ENCODE measurements around the gene TMEM184A. TPM values are rescaled to one million over a fixed set of nuclear protein-coding genes. Genes with fewer than 3 reads are reported as not detected.

TMEM184A gene
- total and polyA plus RNA-seq, 2 of the 8 experiments (the other 6 are each of a cell fraction or from before 2014, with no cell fraction given), result 1.8 to 2.1 TPM

- no peaks in the 10 kb centered on the region for H3K9me3 ChIP-seq (ENCODE audit: insufficient read depth in 2 of 2, low read depth in 1 of 2, low read length in 1 of 2)
- no peaks in the 10 kb centered on the region for H3K36me3 ChIP-seq (ENCODE audit: control insufficient read depth in 2 of 4, insufficient read depth in 4 of 4, low read length in 3 of 4)
- no peak overlapping the region; the same call in 1 of the 2 replicates for H2BK15ac ChIP-seq (ENCODE audit: low read length)
- H2BK120ac ChIP-seq (replicated peaks; ENCODE audit: low read depth, low read length), result no peak overlapping the region
- WGBS, 2 experiments (ENCODE audit: extremely low coverage in 1 of 2, insufficient coverage in 1 of 2, insufficient read length in 1 of 2, insufficient replicate concordance in 2 of 2, low coverage in 1 of 2, low lambda C conversion rate in 2 of 2, missing lambda C conversion rate in 1 of 2), result 84% methylated on average over 17 of the region's 17 CpGs; no CpG with 5 or more reads in 1 of the 2 experiments
- H3K4me2 ChIP-seq (ENCODE audit: insufficient read depth in 1 of 2, low read depth in 2 of 2, low read length in 2 of 2), result no peak overlapping the region
- 0 out of 2 replicates have a peak overlapping the region, but pooled peaks have one; percentile 17 for H2BK12ac ChIP-seq (ENCODE audit: low read depth, low read length)
- H3K4me1 ChIP-seq (replicated peaks in 1 of 4; ENCODE audit: control insufficient read depth in 3 of 4, insufficient read depth in 4 of 4, low read length in 3 of 4), result peaks cover 0 to 11% (median 3%) of the 10 kb centered on the region in 4 experiments; a peak in 4 of 7 replicates
- H2AFZ ChIP-seq (ENCODE audit: low read length), result 0 out of 2 replicates have a peak overlapping the region, but pooled peaks have one; percentile 62
- H3K23me2 ChIP-seq (ENCODE audit: low read depth, low read length), result no peaks in the 10 kb centered on the region; the same call in 1 of the 2 replicates
- H4K20me1 ChIP-seq (replicated peaks in 1 of 2; ENCODE audit: control insufficient read depth in 1 of 2, insufficient read depth in 2 of 2, low read length in 2 of 2), result no peaks in the 10 kb centered on the region
- peak overlapping the region; percentile 3 for H4K91ac ChIP-seq (replicated peaks; ENCODE audit: insufficient read length, low read length)
- H3K14ac ChIP-seq (ENCODE audit: insufficient read length), result no peak overlapping the region
- no peak overlapping the region for H3K23ac ChIP-seq (ENCODE audit: insufficient read length)
- H3K27ac ChIP-seq (ENCODE audit: low read depth, low read length), result no peak overlapping the region
- H4K8ac ChIP-seq (ENCODE audit: extremely low read depth, insufficient read depth, low read length), result peak overlapping the region; percentile 69; the same call in 1 of the 2 replicates
- H2AK5ac ChIP-seq (ENCODE audit: low read depth, low read length), result no peak overlapping the region
- DNase-seq (ENCODE audit: low read depth in 1 of 2, low spot score in 2 of 2) (no peak), FAIRE-seq (no peak)
- H3K4ac ChIP-seq (replicated peaks; ENCODE audit: insufficient read length, low read depth, low read length), result no peak overlapping the region
- H3K56ac ChIP-seq (replicated peaks; ENCODE audit: insufficient read length, low read depth, low read length), result no peak overlapping the region
- peak overlapping the region; percentile 2; the same call in 1 of the 2 replicates for H3K18ac ChIP-seq (ENCODE audit: extremely low read depth, low read length)
- H3K9ac ChIP-seq (replicated peaks in 1 of 4; ENCODE audit: extremely low read depth in 1 of 4, low read depth in 3 of 4, low read length in 3 of 4), result no peak overlapping the region
- no peaks in the 10 kb centered on the region for H3K79me1 ChIP-seq (ENCODE audit: low read depth, low read length)
- H3K27me3 ChIP-seq (replicated peaks in 1 of 4; ENCODE audit: control insufficient read depth in 3 of 4, extremely low read depth in 1 of 4, insufficient read depth in 3 of 4, low read length in 3 of 4), result no peaks in the 10 kb centered on the region
- H2BK5ac ChIP-seq (ENCODE audit: low read depth, low read length), result no peak overlapping the region
- no peak overlapping the region for H3K4me3 ChIP-seq (ENCODE audit: extremely low read depth in 1 of 4, insufficient read depth in 2 of 4, low read depth in 3 of 4, low read length in 4 of 4)
- H4K5ac ChIP-seq (ENCODE audit: insufficient read length, low read depth, low read length), result no peak overlapping the region
- H3K79me2 ChIP-seq (ENCODE audit: control insufficient read depth in 1 of 2, insufficient read depth in 2 of 2, low read length in 2 of 2), result no peaks in the 10 kb centered on the region
- no peak overlapping the region for H2BK20ac ChIP-seq (ENCODE audit: low read length)
- POLR2A ChIA-PET (ENCODE audit: partially characterized antibody), result interaction anchor here (0.9 to 2.1 kb wide), 2 partner anchors 9 to 11 kb away, joined by 5 read pairs; no protein-coding TSS in a partner anchor
- CTCF ChIA-PET (ENCODE audit: partially characterized antibody), result interaction anchor here (0.7 to 1.3 kb wide), 2 partner anchors 19 to 209 kb away, joined by 4 read pairs; partner anchors contain the start of gene INTS1
- TF ChIP-seq PHF8 (conservative IDR thresholded peaks at IDR 0.05; ENCODE audit: low read depth, low read length) (no peak), CTBP2 (IDR thresholded peaks at IDR 0.05; ENCODE audit: borderline replicate concordance, insufficient read depth, insufficient read length, low read length) (no peak), TAF1 (IDR thresholded peaks at IDR 0.05; ENCODE audit: low read depth, low read length) (no peak), GABPA (IDR thresholded peaks at IDR 0.05; ENCODE audit: borderline replicate concordance, insufficient read depth, low read length) (no peak), E2F6 (IDR thresholded peaks at IDR 0.05) (no peak), TBP (IDR thresholded peaks at IDR 0.05; ENCODE audit: low read depth, low read length) (no peak), USF2 (IDR thresholded peaks at IDR 0.05; ENCODE audit: low read length) (no peak), SAP30 (IDR thresholded peaks at IDR 0.05; ENCODE audit: insufficient read depth, insufficient replicate concordance, low read length) (no peak)
- TF ChIP-seq, protein P1, sequence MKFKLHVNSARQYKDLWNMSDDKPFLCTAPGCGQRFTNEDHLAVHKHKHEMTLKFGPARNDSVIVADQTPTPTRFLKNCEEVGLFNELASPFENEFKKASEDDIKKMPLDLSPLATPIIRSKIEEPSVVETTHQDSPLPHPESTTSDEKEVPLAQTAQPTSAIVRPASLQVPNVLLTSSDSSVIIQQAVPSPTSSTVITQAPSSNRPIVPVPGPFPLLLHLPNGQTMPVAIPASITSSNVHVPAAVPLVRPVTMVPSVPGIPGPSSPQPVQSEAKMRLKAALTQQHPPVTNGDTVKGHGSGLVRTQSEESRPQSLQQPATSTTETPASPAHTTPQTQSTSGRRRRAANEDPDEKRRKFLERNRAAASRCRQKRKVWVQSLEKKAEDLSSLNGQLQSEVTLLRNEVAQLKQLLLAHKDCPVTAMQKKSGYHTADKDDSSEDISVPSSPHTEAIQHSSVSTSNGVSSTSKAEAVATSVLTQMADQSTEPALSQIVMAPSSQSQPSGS (IDR thresholded peaks at IDR 0.05; ENCODE audit: low read length), result no peak
Measured at GRCh38 chr7:1523844-1524243, 32.2 kb downstream of the TMEM184A start.
